H9 (cell line): ENCODE results near the gene SEMA5A. TPM values are rescaled to one million over a fixed set of nuclear protein-coding genes. Genes with fewer than 3 reads are reported as not detected.

ENCODE experiments used
- DNase-seq: peaks from one replicate; pipeline ENCODE4 v3.0.0-alpha.2; 2017
- H2AFZ ChIP-seq: one replicate; pipeline ENCODE4 v1.6.1; 2013; ENCODE audit warnings: mild to moderate bottlenecking, low read length, control low read depth, moderate library complexity
- H2AK5ac ChIP-seq: 2 replicates; pipeline ENCODE4 v1.6.1; 2013; ENCODE audit warnings: low read length, control low read depth, mixed read lengths; ENCODE audit not compliant: insufficient read length
- H2BK120ac ChIP-seq: one replicate; pipeline ENCODE4 v1.6.1; 2013; ENCODE audit warnings: low read depth, mild to moderate bottlenecking, low read length, control low read depth, inconsistent platforms; ENCODE audit not compliant: poor library complexity, severe bottlenecking
- H2BK12ac ChIP-seq: 2 replicates; pipeline ENCODE4 v1.6.1; 2013; ENCODE audit warnings: low read length, control low read depth, mixed read lengths, low read depth; ENCODE audit not compliant: insufficient read length
- H2BK15ac ChIP-seq: 2 replicates; pipeline ENCODE4 v1.6.1; 2013; ENCODE audit warnings: low read depth, low read length, control low read depth
- H2BK20ac ChIP-seq: one replicate; pipeline ENCODE4 v1.6.1; 2013; ENCODE audit warnings: low read depth, mild to moderate bottlenecking, low read length, control low read depth, inconsistent platforms; ENCODE audit not compliant: poor library complexity, severe bottlenecking
- H2BK5ac ChIP-seq: 2 replicates; pipeline ENCODE4 v1.6.1; 2013; ENCODE audit warnings: low read length, control low read depth, mixed read lengths; ENCODE audit not compliant: insufficient read length
- H3K14ac ChIP-seq: 2 replicates; pipeline ENCODE4 v1.6.1; 2013; ENCODE audit warnings: low read length, control low read depth; ENCODE audit not compliant: insufficient read depth
- H3K18ac ChIP-seq: 2 replicates; pipeline ENCODE4 v1.6.1; 2013; ENCODE audit warnings: low read depth, mild to moderate bottlenecking, mixed read lengths, low read length, control low read depth; ENCODE audit not compliant: insufficient read length
- H3K23ac ChIP-seq: 2 replicates; pipeline ENCODE4 v1.6.1; 2013; ENCODE audit warnings: low read length, control low read depth, mixed read lengths, low read depth; ENCODE audit not compliant: insufficient read length
- H3K23me2 ChIP-seq: 2 replicates; pipeline ENCODE4 v1.6.1; 2013; ENCODE audit warnings: low read depth, mild to moderate bottlenecking, mixed read lengths, low read length, control low read depth; ENCODE audit not compliant: insufficient read length, poor library complexity, severe bottlenecking
- H3K27ac ChIP-seq: 2 replicates; pipeline ENCODE4 v1.5.1; 2013; ENCODE audit warnings: low read length, control low read depth, mixed read lengths, low read depth; ENCODE audit not compliant: insufficient read length
- H3K27me3 ChIP-seq: 2 replicates; pipeline ENCODE4 v1.6.1; 2013; ENCODE audit warnings: low read length, control low read depth, inconsistent platforms; ENCODE audit not compliant: insufficient read depth
- H3K4ac ChIP-seq: 2 replicates; pipeline ENCODE4 v1.6.1; 2013; ENCODE audit warnings: low read depth, mild to moderate bottlenecking, control low read depth, inconsistent platforms, low read length, moderate library complexity
- H3K4me1 ChIP-seq: 2 replicates; pipeline ENCODE4 v1.6.1; 2013; ENCODE audit warnings: low read length, control low read depth, inconsistent platforms; ENCODE audit not compliant: insufficient read depth
- H3K4me2 ChIP-seq: 2 replicates; pipeline ENCODE4 v1.6.1; 2013; ENCODE audit warnings: low read length, control low read depth, mixed read lengths; ENCODE audit not compliant: insufficient read length, insufficient read depth
- H3K56ac ChIP-seq: 2 replicates; pipeline ENCODE4 v1.6.1; 2013; ENCODE audit warnings: low read depth, mild to moderate bottlenecking, mixed read lengths, low read length, control low read depth; ENCODE audit not compliant: insufficient read length
- H3K79me1 ChIP-seq: 2 replicates; pipeline ENCODE4 v1.6.1; 2013; ENCODE audit warnings: low read depth, mild to moderate bottlenecking, moderate library complexity, low read length, control low read depth, inconsistent platforms; ENCODE audit not compliant: insufficient read depth, poor library complexity, severe bottlenecking
- H3K79me2 ChIP-seq: 2 replicates; pipeline ENCODE4 v1.6.1; 2013; ENCODE audit warnings: low read length, control low read depth, inconsistent platforms; ENCODE audit not compliant: insufficient read depth
- H3K9ac ChIP-seq: 2 replicates; pipeline ENCODE4 v1.6.1; 2013; ENCODE audit warnings: low read length, control low read depth, mixed read lengths; ENCODE audit not compliant: insufficient read length; ENCODE audit errors: extremely low read depth
- H3K9me3 ChIP-seq: one replicate; pipeline ENCODE4 v1.6.1; 2013; ENCODE audit warnings: low read depth, low read length, inconsistent platforms; ENCODE audit not compliant: control insufficient read depth
- H3T11ph ChIP-seq: one replicate; pipeline ENCODE4 v1.6.1; 2013; ENCODE audit warnings: mild to moderate bottlenecking, low read length, control low read depth, inconsistent platforms
- H4K20me1 ChIP-seq: one replicate; pipeline ENCODE4 v1.6.1; 2013; ENCODE audit not compliant: control insufficient read depth, insufficient read length, insufficient read depth
- H4K5ac ChIP-seq: 2 replicates; pipeline ENCODE4 v1.6.1; 2013; ENCODE audit warnings: low read depth, mild to moderate bottlenecking, mixed read lengths, low read length, control low read depth; ENCODE audit not compliant: insufficient read length
- H4K8ac ChIP-seq: replicated peaks from 2 replicates; pipeline ENCODE4 v1.6.1; 2013; ENCODE audit warnings: low read length, control low read depth, mixed read lengths, low read depth; ENCODE audit not compliant: insufficient read length
- H4K91ac ChIP-seq: 2 replicates; pipeline ENCODE4 v1.6.1; 2013; ENCODE audit warnings: low read depth, mild to moderate bottlenecking, moderate library complexity, mixed read lengths, low read length, control low read depth; ENCODE audit not compliant: insufficient read length
- H3K27ac Mint-ChIP-seq, 3 experiments: 2 replicates in 2 of 3; 3 replicates in 1 of 3; pipeline ENCODE4 v1.8.0; 2020 to 2021; ENCODE audit warnings: mixed read lengths in 3 of 3, mild to moderate bottlenecking in 1 of 3, moderate library complexity in 1 of 3
- H3K27me3 Mint-ChIP-seq: 2 replicates; pipeline ENCODE4 v1.8.0; 2021; ENCODE audit warnings: low read depth, mild to moderate bottlenecking, moderate library complexity, mixed read lengths
- H3K36me3 Mint-ChIP-seq, 3 experiments: 2 replicates in 2 of 3; 3 replicates in 1 of 3; pipeline ENCODE4 v1.8.0; 2020 to 2021; ENCODE audit warnings: low read depth in 3 of 3, mixed read lengths in 3 of 3; ENCODE audit not compliant: insufficient read depth in 1 of 3
- H3K4me1 Mint-ChIP-seq, 2 experiments: 2 replicates each; pipeline ENCODE4 v1.8.0; 2020; ENCODE audit warnings: mixed read lengths in 2 of 2
- H3K4me3 Mint-ChIP-seq, 2 experiments: 2 replicates in 1 of 2; 3 replicates in 1 of 2; pipeline ENCODE4 v1.8.0; 2020 to 2021; ENCODE audit warnings: mild to moderate bottlenecking in 2 of 2, mixed read lengths in 2 of 2, moderate library complexity in 1 of 2
- H3K9me3 Mint-ChIP-seq, 2 experiments: 2 replicates in 1 of 2; 3 replicates in 1 of 2; pipeline ENCODE4 v1.8.0; 2020; ENCODE audit warnings: mild to moderate bottlenecking in 2 of 2, mixed read lengths in 2 of 2, moderate library complexity in 1 of 2
- WGBS: extraction: QIAGEN DNeasy Blood & Tissue Kit; methylation state at CpG from one replicate; pipeline ENCODE4 v1.1.7; 2013; ENCODE audit warnings: missing lambda C conversion rate, low lambda C conversion rate, mixed read lengths; ENCODE audit not compliant: insufficient read length; ENCODE audit errors: extremely low coverage; 5-methylcytosine and 5-hydroxymethylcytosine counted together
- total RNA-seq: library from RNA; stranded (reverse); gene quantifications from 2 replicates; pipeline ENCODE4 v1.2.1, GENCODE V29; 2021
- TF ChIP-seq, protein P1 (sequence below): fragments of 200-600 bp; sonication (generic); conservative IDR thresholded peaks from 3 replicates; pipeline ENCODE4 v1.8.0; 2021; ENCODE audit warnings: antibody characterized with exemption, mild to moderate bottlenecking

The SEMA5A gene
- total RNA-seq, 1 experiment from 2014 or later: 4.3 TPM

DNA sequence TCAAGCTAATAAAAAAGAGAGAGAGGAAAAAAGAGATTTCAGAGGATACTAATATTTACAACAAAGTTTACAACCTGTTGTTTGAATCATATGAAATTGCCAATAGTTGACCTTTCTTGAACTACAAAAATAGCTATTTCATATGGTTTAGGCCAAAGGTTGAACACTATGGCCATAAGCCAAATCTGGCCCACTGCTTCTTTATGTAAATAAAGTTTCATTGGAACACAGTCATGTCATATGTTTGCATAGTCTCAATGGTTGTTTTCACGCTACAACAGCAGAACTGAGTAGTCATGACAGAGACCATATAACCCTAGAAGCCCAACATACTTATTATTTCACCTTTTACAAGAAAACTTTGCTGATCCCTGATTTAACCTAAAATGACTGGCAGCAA lies 20.9 kb downstream of the SEMA5A start:
- no peaks in the 10 kb centered on the region for H3K27me3 Mint-ChIP-seq
- Histone ChIP-seq H2AFZ (no peak overlapping the region), H4K5ac (no peak overlapping the region), H3K14ac (no peak overlapping the region), H3K23me2 (no peaks in the 10 kb centered on the region), H3K4me2 (no peak overlapping the region), H3K27ac (no peak overlapping the region), H3K79me1 (no peaks in the 10 kb centered on the region), H3K23ac (no peak overlapping the region), H2BK12ac (no peak overlapping the region), H3K9me3 (no peaks in the 10 kb centered on the region), H2BK15ac (no peak overlapping the region), H3K4me1 (no peaks in the 10 kb centered on the region), H4K8ac (no peak overlapping the region), H3K56ac (no peak overlapping the region), H3K18ac (no peak overlapping the region), H2BK5ac (no peak overlapping the region), H3K4ac (no peak overlapping the region), H2AK5ac (no peak overlapping the region), H4K91ac (no peak overlapping the region), H3K27me3 (no peaks in the 10 kb centered on the region), H4K20me1 (no peaks in the 10 kb centered on the region), H3K9ac (no peak overlapping the region), H3K79me2 (no peaks in the 10 kb centered on the region), H2BK20ac (no peak overlapping the region), H3T11ph (no peak overlapping the region), H2BK120ac (no peak overlapping the region)
- WGBS: no CpG with 5 or more reads among the region's 1 CpG
- no peaks in the 10 kb centered on the region for H3K9me3 Mint-ChIP-seq
- no peak overlapping the region for H3K27ac Mint-ChIP-seq
- no peaks in the 10 kb centered on the region for H3K36me3 Mint-ChIP-seq
- H3K4me3 Mint-ChIP-seq: no peak overlapping the region
- peaks cover 0 to 4% of the 10 kb centered on the region in 2 experiments; a peak in 1 of 4 replicates for H3K4me1 Mint-ChIP-seq
- TF ChIP-seq, protein P1, sequence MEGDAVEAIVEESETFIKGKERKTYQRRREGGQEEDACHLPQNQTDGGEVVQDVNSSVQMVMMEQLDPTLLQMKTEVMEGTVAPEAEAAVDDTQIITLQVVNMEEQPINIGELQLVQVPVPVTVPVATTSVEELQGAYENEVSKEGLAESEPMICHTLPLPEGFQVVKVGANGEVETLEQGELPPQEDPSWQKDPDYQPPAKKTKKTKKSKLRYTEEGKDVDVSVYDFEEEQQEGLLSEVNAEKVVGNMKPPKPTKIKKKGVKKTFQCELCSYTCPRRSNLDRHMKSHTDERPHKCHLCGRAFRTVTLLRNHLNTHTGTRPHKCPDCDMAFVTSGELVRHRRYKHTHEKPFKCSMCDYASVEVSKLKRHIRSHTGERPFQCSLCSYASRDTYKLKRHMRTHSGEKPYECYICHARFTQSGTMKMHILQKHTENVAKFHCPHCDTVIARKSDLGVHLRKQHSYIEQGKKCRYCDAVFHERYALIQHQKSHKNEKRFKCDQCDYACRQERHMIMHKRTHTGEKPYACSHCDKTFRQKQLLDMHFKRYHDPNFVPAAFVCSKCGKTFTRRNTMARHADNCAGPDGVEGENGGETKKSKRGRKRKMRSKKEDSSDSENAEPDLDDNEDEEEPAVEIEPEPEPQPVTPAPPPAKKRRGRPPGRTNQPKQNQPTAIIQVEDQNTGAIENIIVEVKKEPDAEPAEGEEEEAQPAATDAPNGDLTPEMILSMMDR: no peak
- DNase-seq: no peak
